K562 (cell line): ENCODE results near the gene AFAP1. TPM values are rescaled to one million over a fixed set of nuclear protein-coding genes. Genes with fewer than 3 reads are reported as not detected.

Experiments used
- ATAC-seq: fragments of 200-7000 bp; cut with Tn5 transposase; 3 replicates; pipeline ENCODE4 v1.9.1; 2020; ENCODE audit warnings: moderate library complexity
- BruUV-seq: library from RNA; stranded (reverse); fragments of 400-500 nt; replicated peaks from 2 replicates; lab custom pipeline; 2021; lab: Mats Ljungman, UMichigan
- CTCF ChIA-PET: fragments of 300-600 bp; formaldehyde crosslinking; extraction: SDS; loops from one replicate; lab custom pipeline; 2021; ENCODE audit warnings: low intra/inter-chr PET ratio; lab: Yijun Ruan, JAX
- POLR2A ChIA-PET: fragments of 300-600, 350-650 bp; sonication (Branson Sonifier 250); formaldehyde crosslinking; extraction: SDS; loops from one replicate; lab custom pipeline; 2021; ENCODE audit warnings: antibody characterized with exemption, inconsistent platforms; lab: Yijun Ruan, JAX
- DNase-seq, 4 experiments: peaks; one replicate each; pipeline versions ENCODE4 v3.0.0 to v3.0.0-alpha.2; 2011 to 2018; ENCODE audit warnings: low spot score in 3 of 4, mixed read lengths in 3 of 4; ENCODE audit errors: extremely low read depth in 1 of 4
- FAIRE-seq: peaks from 2 replicates; lab custom pipeline; 2011; peaks lifted over from hg19 to GRCh38; lab: Jason Lieb, UNC
- H2AFZ ChIP-seq: 2 replicates; pipeline ENCODE4 v1.6.0; 2011; ENCODE audit warnings: low read depth, low read length, control low read depth, inconsistent platforms
- H3K27ac ChIP-seq: fragments of 200-600 bp; 3 replicates; pipeline ENCODE4 v1.8.0; 2011; ENCODE audit warnings: low read depth, mild to moderate bottlenecking, control low read depth, inconsistent platforms, low read length, moderate library complexity, mixed read lengths; ENCODE audit errors: extremely low read depth
- H3K27me3 ChIP-seq, 2 experiments: fragments of 300-600 bp in 1 of 2; 2 replicates in 1 of 2; 3 replicates in 1 of 2; pipeline versions ENCODE4 v1.6.0 to v1.8.0; 2011; ENCODE audit warnings: inconsistent platforms in 2 of 2, low read length in 2 of 2, mild to moderate bottlenecking in 1 of 2, mixed read lengths in 1 of 2, moderate library complexity in 1 of 2; ENCODE audit not compliant: control insufficient read depth in 2 of 2, insufficient read depth in 2 of 2
- H3K36me3 ChIP-seq: fragments of 300-600 bp; 3 replicates; pipeline ENCODE4 v1.8.0; 2011; ENCODE audit warnings: mild to moderate bottlenecking, low read length, inconsistent platforms; ENCODE audit not compliant: control insufficient read depth, insufficient read depth
- H3K4me1 ChIP-seq, 2 experiments: fragments of 200-600 bp in 1 of 2; replicated peaks in 1 of 2; 2 replicates in 1 of 2; 3 replicates in 1 of 2; pipeline versions ENCODE4 v1.5.1 to v1.8.0; 2011; ENCODE audit warnings: inconsistent platforms in 2 of 2, low read length in 2 of 2, mild to moderate bottlenecking in 1 of 2, mixed read lengths in 1 of 2, moderate library complexity in 1 of 2; ENCODE audit not compliant: control insufficient read depth in 2 of 2, insufficient read depth in 2 of 2
- H3K4me2 ChIP-seq: 2 replicates; pipeline ENCODE4 v1.6.1; 2011; ENCODE audit warnings: low read length, control low read depth, inconsistent platforms, mixed read lengths; ENCODE audit not compliant: insufficient read depth
- H3K4me3 ChIP-seq: fragments of 200-600 bp; sonication (generic), shearing (Covaris generic); 2 replicates; pipeline ENCODE4 v1.5.1; 2016; ENCODE audit warnings: control low read depth, inconsistent platforms
- H3K79me2 ChIP-seq: fragments of 200-600 bp; 3 replicates; pipeline ENCODE4 v1.8.0; 2011; ENCODE audit warnings: low read length, inconsistent platforms; ENCODE audit not compliant: control insufficient read depth, insufficient read depth
- H3K9ac ChIP-seq, 2 experiments: 2 replicates each; pipeline versions ENCODE4 v1.6.0 to v1.6.1; 2011; ENCODE audit warnings: low read depth in 2 of 2, low read length in 2 of 2, control low read depth in 1 of 2, inconsistent platforms in 1 of 2, mild to moderate bottlenecking in 1 of 2, mixed read lengths in 1 of 2; ENCODE audit not compliant: insufficient read depth in 1 of 2
- H3K9me1 ChIP-seq: one replicate; pipeline ENCODE4 v1.6.0; 2011; ENCODE audit warnings: inconsistent platforms, mild to moderate bottlenecking, low read length, moderate library complexity; ENCODE audit not compliant: control insufficient read depth, insufficient read depth
- H3K9me3 ChIP-seq: replicated peaks from 2 replicates; pipeline ENCODE4 v1.5.1; 2011; ENCODE audit warnings: low read depth, low read length, inconsistent platforms; ENCODE audit not compliant: control insufficient read depth, insufficient read depth
- H4K20me1 ChIP-seq: replicated peaks from 2 replicates; pipeline ENCODE4 v1.6.1; 2011; ENCODE audit warnings: low read length, inconsistent platforms, mixed read lengths; ENCODE audit not compliant: control insufficient read depth, insufficient read depth
- JUND ChIP-seq, 2 experiments: IDR thresholded peaks; 2 replicates in 1 of 2; 3 replicates in 1 of 2; pipeline ENCODE4 v1.6.1; 2011; ENCODE audit warnings: borderline replicate concordance in 2 of 2, low read depth in 2 of 2, low read length in 2 of 2, improper control_type of control experiment in 1 of 2, missing biosample characterization in 1 of 2, missing genetic modification characterization in 1 of 2, missing genetic modification reagents in 1 of 2
- PRMT5 ChIP-seq: sonication (generic); formaldehyde crosslinking; IDR thresholded peaks from 2 replicates; pipeline ENCODE4 v1.5.0; 2020; ENCODE audit warnings: missing genetic modification reagents
- SMC3 ChIP-seq: conservative IDR thresholded peaks from 2 replicates; pipeline ENCODE4 v1.6.1; 2011; ENCODE audit warnings: low read depth, low read length, improper control_type of control experiment; ENCODE audit not compliant: insufficient read depth
- TFE3 ChIP-seq: fragments of 450-650 bp; formaldehyde crosslinking; IDR thresholded peaks from 2 replicates; pipeline ENCODE4 v1.4.0; 2020; ENCODE audit warnings: mild to moderate bottlenecking, mixed read lengths
- WGBS: fragments of 100-300 bp; shearing (Covaris generic); methylation state at CpG from one replicate; pipeline ENCODE4 v1.1.6; 2016; ENCODE audit warnings: low coverage, mixed read lengths; ENCODE audit not compliant: insufficient coverage; ENCODE audit errors: missing lambda C conversion rate; 5-methylcytosine and 5-hydroxymethylcytosine counted together
- in situ Hi-C: fragments of 300-500 bp; cut with MboI; formaldehyde crosslinking; loops from 4 replicates; pipeline ENCODE4 v1.15.0; 2018; ENCODE audit warnings: inconsistent platforms, mixed read lengths
- intact Hi-C: fragments of 100-400 bp; cut with micrococcal nuclease; formaldehyde crosslinking; loops from 2 replicates; pipeline ENCODE4 v1.14.2; 2022
- polyA plus RNA-seq, 8 experiments: library from polyadenylated mRNA; depleted of rRNA in 4 of 8; stranded (reverse) in 5 of 8; unstranded in 3 of 8; fragments of >200 nt; fragmentation: Nextera tagmentation in 2 of 8; fragmentation: Illumina TruSeq in 1 of 8; extraction: Ambion mirVana in 2 of 8; extraction: Trizol in 1 of 8; gene quantifications; 2 replicates each; pipeline versions ENCODE4 v1.2.1 to v1.2.3, GENCODE V29; 2011 to 2014; ENCODE audit warnings: inconsistent platforms in 1 of 8, missing spikeins in 1 of 8
- total RNA-seq, 7 experiments: library from RNA; depleted of rRNA in 6 of 7; stranded (reverse); fragments of >200 nt in 6 of 7; fragmentation: Illumina TruSeq in 2 of 7; extraction: Trizol in 2 of 7; gene quantifications; 2 replicates each; pipeline versions ENCODE4 v1.2.1 to v1.2.3, GENCODE V29; 2011 to 2021; ENCODE audit warnings: low replicate concordance in 1 of 7
- TF ChIP-seq, protein P1 (sequence below), 2 experiments: fragments of 450-650 bp; formaldehyde crosslinking in 1 of 2; IDR thresholded peaks; 2 replicates each; pipeline versions ENCODE4 v1.4.0 to v1.6.1; 2014 to 2020; ENCODE audit warnings: mild to moderate bottlenecking in 2 of 2, borderline replicate concordance in 1 of 2, low read depth in 1 of 2

The AFAP1 gene
- total and polyA plus RNA-seq, 9 of the 15 experiments (the other 6 are each of a cell fraction or from before 2014, with no cell fraction given) = 0.07 to 0.42 (median 0.12) TPM; not detected in 1

DNA sequence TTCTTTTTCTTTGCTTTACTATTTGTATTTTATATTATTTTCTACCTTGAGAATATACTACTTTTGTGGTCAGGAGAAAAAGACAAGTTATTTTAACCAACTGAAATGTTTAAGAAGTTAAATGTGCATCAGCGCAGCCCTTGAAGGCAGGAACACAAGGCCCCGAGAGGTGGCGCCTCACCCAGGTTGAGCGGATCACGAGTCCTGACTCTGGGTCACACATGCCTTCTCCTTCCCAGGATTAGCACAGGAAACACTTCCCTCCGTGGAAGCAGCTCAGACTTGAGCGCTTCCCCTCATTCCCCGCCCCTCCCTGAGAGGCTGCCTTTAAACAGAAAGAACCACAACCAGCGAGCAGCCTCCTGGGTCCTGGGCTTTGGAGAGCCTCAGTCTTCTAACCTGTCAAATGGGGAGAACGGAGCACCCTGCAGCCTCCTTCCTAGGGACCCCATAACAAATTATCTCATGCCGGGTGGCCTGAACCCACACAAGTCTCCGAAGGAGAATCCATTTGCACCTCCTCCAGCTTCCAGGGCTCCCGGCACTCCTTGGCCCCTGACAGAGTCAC is 217.6 kb downstream of the AFAP1 start (continued):
- TF ChIP-seq TFE3 = no peak
- no peak for TF ChIP-seq PRMT5 (CRISPR knock-in tag)
- TF ChIP-seq, all 486 proteins: peak for 5

GRCh38 chr4:7719354-7720174 is 220.1 kb downstream of the AFAP1 start:
- WGBS = 4% methylated on average over 30 of the region's 33 CpGs
- no TSS peak for BruUV-seq
- peaks cover 0 to 9% of the 10 kb centered on the region in 2 experiments; a peak in 1 of 5 replicates for H3K4me1 ChIP-seq
- TF ChIP-seq SMC3 (0 out of 2 replicates have a peak, but pooled peaks have one; percentile 27), JUND (IDR thresholded peaks at IDR 0.05; ENCODE audit: borderline replicate concordance, low read depth, low read length) (no peak), JUND (tag; IDR thresholded peaks at IDR 0.05; ENCODE audit: borderline replicate concordance, low read depth, low read length) (no peak)
- TF ChIP-seq, protein P1, sequence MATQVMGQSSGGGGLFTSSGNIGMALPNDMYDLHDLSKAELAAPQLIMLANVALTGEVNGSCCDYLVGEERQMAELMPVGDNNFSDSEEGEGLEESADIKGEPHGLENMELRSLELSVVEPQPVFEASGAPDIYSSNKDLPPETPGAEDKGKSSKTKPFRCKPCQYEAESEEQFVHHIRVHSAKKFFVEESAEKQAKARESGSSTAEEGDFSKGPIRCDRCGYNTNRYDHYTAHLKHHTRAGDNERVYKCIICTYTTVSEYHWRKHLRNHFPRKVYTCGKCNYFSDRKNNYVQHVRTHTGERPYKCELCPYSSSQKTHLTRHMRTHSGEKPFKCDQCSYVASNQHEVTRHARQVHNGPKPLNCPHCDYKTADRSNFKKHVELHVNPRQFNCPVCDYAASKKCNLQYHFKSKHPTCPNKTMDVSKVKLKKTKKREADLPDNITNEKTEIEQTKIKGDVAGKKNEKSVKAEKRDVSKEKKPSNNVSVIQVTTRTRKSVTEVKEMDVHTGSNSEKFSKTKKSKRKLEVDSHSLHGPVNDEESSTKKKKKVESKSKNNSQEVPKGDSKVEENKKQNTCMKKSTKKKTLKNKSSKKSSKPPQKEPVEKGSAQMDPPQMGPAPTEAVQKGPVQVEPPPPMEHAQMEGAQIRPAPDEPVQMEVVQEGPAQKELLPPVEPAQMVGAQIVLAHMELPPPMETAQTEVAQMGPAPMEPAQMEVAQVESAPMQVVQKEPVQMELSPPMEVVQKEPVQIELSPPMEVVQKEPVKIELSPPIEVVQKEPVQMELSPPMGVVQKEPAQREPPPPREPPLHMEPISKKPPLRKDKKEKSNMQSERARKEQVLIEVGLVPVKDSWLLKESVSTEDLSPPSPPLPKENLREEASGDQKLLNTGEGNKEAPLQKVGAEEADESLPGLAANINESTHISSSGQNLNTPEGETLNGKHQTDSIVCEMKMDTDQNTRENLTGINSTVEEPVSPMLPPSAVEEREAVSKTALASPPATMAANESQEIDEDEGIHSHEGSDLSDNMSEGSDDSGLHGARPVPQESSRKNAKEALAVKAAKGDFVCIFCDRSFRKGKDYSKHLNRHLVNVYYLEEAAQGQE (IDR thresholded peaks at IDR 0.05; ENCODE audit: borderline replicate concordance) = peak; percentile 23; the same call in 1 of the 2 replicates
- TF ChIP-seq, protein P1 (CRISPR knock-in tag; IDR thresholded peaks at IDR 0.05; ENCODE audit: low read depth) = no peak

More at GRCh38 chr4:7719354-7720174, 220.1 kb downstream of the AFAP1 start:
- H2AFZ ChIP-seq = no peak overlapping the region
- no peak overlapping the region for H3K4me2 ChIP-seq
- ATAC-seq (peak; percentile 96), FAIRE-seq (no peak), DNase-seq (peak; percentile 58 to 79 (median 76))
- H4K20me1 ChIP-seq = peaks cover 7% of the 10 kb centered on the region; the same call in 1 of the 2 replicates
- no peak overlapping the region for H3K9ac ChIP-seq
- no peaks in the 10 kb centered on the region for H3K36me3 ChIP-seq
- intact Hi-C loops = loop anchor here (5.0 kb wide), 2 partner anchors 83 to 522 kb away; no protein-coding TSS in a partner anchor
- H3K27me3 ChIP-seq = peaks cover 18 to 42% of the 10 kb centered on the region in 2 experiments
- CTCF ChIA-PET = no interaction called here
- POLR2A ChIA-PET = interaction anchor here (0.9 to 1.2 kb wide), 3 partner anchors 8 to 14 kb away, joined by 3 to 5 read pairs (median 4); no protein-coding TSS in a partner anchor
- no peak overlapping the region for H3K27ac ChIP-seq
- H3K9me3 ChIP-seq = no peaks in the 10 kb centered on the region
- in situ Hi-C loops = no loop called here
- H3K9me1 ChIP-seq = peaks cover 2% of the 10 kb centered on the region
- H3K79me2 ChIP-seq = no peaks in the 10 kb centered on the region
- H3K4me3 ChIP-seq = no peak overlapping the region
